H9 (cell line): ENCODE data around the gene MICALL2. TPM values are rescaled to one million over a fixed set of nuclear protein-coding genes. Genes with fewer than 3 reads are reported as not detected.

Experiments
- DNase-seq: peaks from one replicate; pipeline ENCODE4 v3.0.0-alpha.2; 2017
- H2AFZ ChIP-seq: one replicate; pipeline ENCODE4 v1.6.1; 2013; ENCODE audit warnings: mild to moderate bottlenecking, low read length, control low read depth, moderate library complexity
- H2AK5ac ChIP-seq: 2 replicates; pipeline ENCODE4 v1.6.1; 2013; ENCODE audit warnings: low read length, control low read depth, mixed read lengths; ENCODE audit not compliant: insufficient read length
- H2BK120ac ChIP-seq: one replicate; pipeline ENCODE4 v1.6.1; 2013; ENCODE audit warnings: low read depth, mild to moderate bottlenecking, low read length, control low read depth, inconsistent platforms; ENCODE audit not compliant: poor library complexity, severe bottlenecking
- H2BK12ac ChIP-seq: 2 replicates; pipeline ENCODE4 v1.6.1; 2013; ENCODE audit warnings: low read length, control low read depth, mixed read lengths, low read depth; ENCODE audit not compliant: insufficient read length
- H2BK15ac ChIP-seq: 2 replicates; pipeline ENCODE4 v1.6.1; 2013; ENCODE audit warnings: low read depth, low read length, control low read depth
- H2BK20ac ChIP-seq: one replicate; pipeline ENCODE4 v1.6.1; 2013; ENCODE audit warnings: low read depth, mild to moderate bottlenecking, low read length, control low read depth, inconsistent platforms; ENCODE audit not compliant: poor library complexity, severe bottlenecking
- H2BK5ac ChIP-seq: 2 replicates; pipeline ENCODE4 v1.6.1; 2013; ENCODE audit warnings: low read length, control low read depth, mixed read lengths; ENCODE audit not compliant: insufficient read length
- H3K14ac ChIP-seq: 2 replicates; pipeline ENCODE4 v1.6.1; 2013; ENCODE audit warnings: low read length, control low read depth; ENCODE audit not compliant: insufficient read depth
- H3K18ac ChIP-seq: 2 replicates; pipeline ENCODE4 v1.6.1; 2013; ENCODE audit warnings: low read depth, mild to moderate bottlenecking, mixed read lengths, low read length, control low read depth; ENCODE audit not compliant: insufficient read length
- H3K23ac ChIP-seq: 2 replicates; pipeline ENCODE4 v1.6.1; 2013; ENCODE audit warnings: low read length, control low read depth, mixed read lengths, low read depth; ENCODE audit not compliant: insufficient read length
- H3K23me2 ChIP-seq: 2 replicates; pipeline ENCODE4 v1.6.1; 2013; ENCODE audit warnings: low read depth, mild to moderate bottlenecking, mixed read lengths, low read length, control low read depth; ENCODE audit not compliant: insufficient read length, poor library complexity, severe bottlenecking
- H3K27ac ChIP-seq: 2 replicates; pipeline ENCODE4 v1.5.1; 2013; ENCODE audit warnings: low read length, control low read depth, mixed read lengths, low read depth; ENCODE audit not compliant: insufficient read length
- H3K27me3 ChIP-seq: 2 replicates; pipeline ENCODE4 v1.6.1; 2013; ENCODE audit warnings: low read length, control low read depth, inconsistent platforms; ENCODE audit not compliant: insufficient read depth
- H3K4ac ChIP-seq: 2 replicates; pipeline ENCODE4 v1.6.1; 2013; ENCODE audit warnings: low read depth, mild to moderate bottlenecking, control low read depth, inconsistent platforms, low read length, moderate library complexity
- H3K4me1 ChIP-seq: 2 replicates; pipeline ENCODE4 v1.6.1; 2013; ENCODE audit warnings: low read length, control low read depth, inconsistent platforms; ENCODE audit not compliant: insufficient read depth
- H3K4me2 ChIP-seq: 2 replicates; pipeline ENCODE4 v1.6.1; 2013; ENCODE audit warnings: low read length, control low read depth, mixed read lengths; ENCODE audit not compliant: insufficient read length, insufficient read depth
- H3K56ac ChIP-seq: 2 replicates; pipeline ENCODE4 v1.6.1; 2013; ENCODE audit warnings: low read depth, mild to moderate bottlenecking, mixed read lengths, low read length, control low read depth; ENCODE audit not compliant: insufficient read length
- H3K79me1 ChIP-seq: 2 replicates; pipeline ENCODE4 v1.6.1; 2013; ENCODE audit warnings: low read depth, mild to moderate bottlenecking, moderate library complexity, low read length, control low read depth, inconsistent platforms; ENCODE audit not compliant: insufficient read depth, poor library complexity, severe bottlenecking
- H3K79me2 ChIP-seq: 2 replicates; pipeline ENCODE4 v1.6.1; 2013; ENCODE audit warnings: low read length, control low read depth, inconsistent platforms; ENCODE audit not compliant: insufficient read depth
- H3K9ac ChIP-seq: 2 replicates; pipeline ENCODE4 v1.6.1; 2013; ENCODE audit warnings: low read length, control low read depth, mixed read lengths; ENCODE audit not compliant: insufficient read length; ENCODE audit errors: extremely low read depth
- H3K9me3 ChIP-seq: one replicate; pipeline ENCODE4 v1.6.1; 2013; ENCODE audit warnings: low read depth, low read length, inconsistent platforms; ENCODE audit not compliant: control insufficient read depth
- H3T11ph ChIP-seq: one replicate; pipeline ENCODE4 v1.6.1; 2013; ENCODE audit warnings: mild to moderate bottlenecking, low read length, control low read depth, inconsistent platforms
- H4K20me1 ChIP-seq: one replicate; pipeline ENCODE4 v1.6.1; 2013; ENCODE audit not compliant: control insufficient read depth, insufficient read length, insufficient read depth
- H4K5ac ChIP-seq: 2 replicates; pipeline ENCODE4 v1.6.1; 2013; ENCODE audit warnings: low read depth, mild to moderate bottlenecking, mixed read lengths, low read length, control low read depth; ENCODE audit not compliant: insufficient read length
- H4K8ac ChIP-seq: replicated peaks from 2 replicates; pipeline ENCODE4 v1.6.1; 2013; ENCODE audit warnings: low read length, control low read depth, mixed read lengths, low read depth; ENCODE audit not compliant: insufficient read length
- H4K91ac ChIP-seq: 2 replicates; pipeline ENCODE4 v1.6.1; 2013; ENCODE audit warnings: low read depth, mild to moderate bottlenecking, moderate library complexity, mixed read lengths, low read length, control low read depth; ENCODE audit not compliant: insufficient read length
- H3K27ac Mint-ChIP-seq, 3 experiments: 2 replicates in 2 of 3; 3 replicates in 1 of 3; pipeline ENCODE4 v1.8.0; 2020 to 2021; ENCODE audit warnings: mixed read lengths in 3 of 3, mild to moderate bottlenecking in 1 of 3, moderate library complexity in 1 of 3
- H3K27me3 Mint-ChIP-seq: 2 replicates; pipeline ENCODE4 v1.8.0; 2021; ENCODE audit warnings: low read depth, mild to moderate bottlenecking, moderate library complexity, mixed read lengths
- H3K36me3 Mint-ChIP-seq, 3 experiments: 2 replicates in 2 of 3; 3 replicates in 1 of 3; pipeline ENCODE4 v1.8.0; 2020 to 2021; ENCODE audit warnings: low read depth in 3 of 3, mixed read lengths in 3 of 3; ENCODE audit not compliant: insufficient read depth in 1 of 3
- H3K4me1 Mint-ChIP-seq, 2 experiments: 2 replicates each; pipeline ENCODE4 v1.8.0; 2020; ENCODE audit warnings: mixed read lengths in 2 of 2
- H3K4me3 Mint-ChIP-seq, 2 experiments: 2 replicates in 1 of 2; 3 replicates in 1 of 2; pipeline ENCODE4 v1.8.0; 2020 to 2021; ENCODE audit warnings: mild to moderate bottlenecking in 2 of 2, mixed read lengths in 2 of 2, moderate library complexity in 1 of 2
- H3K9me3 Mint-ChIP-seq, 2 experiments: 2 replicates in 1 of 2; 3 replicates in 1 of 2; pipeline ENCODE4 v1.8.0; 2020; ENCODE audit warnings: mild to moderate bottlenecking in 2 of 2, mixed read lengths in 2 of 2, moderate library complexity in 1 of 2
- WGBS: extraction: QIAGEN DNeasy Blood & Tissue Kit; methylation state at CpG from one replicate; pipeline ENCODE4 v1.1.7; 2013; ENCODE audit warnings: missing lambda C conversion rate, low lambda C conversion rate, mixed read lengths; ENCODE audit not compliant: insufficient read length; ENCODE audit errors: extremely low coverage; 5-methylcytosine and 5-hydroxymethylcytosine counted together
- total RNA-seq: library from RNA; stranded (reverse); gene quantifications from 2 replicates; pipeline ENCODE4 v1.2.1, GENCODE V29; 2021
- TF ChIP-seq, protein P1 (sequence below): fragments of 200-600 bp; sonication (generic); conservative IDR thresholded peaks from 3 replicates; pipeline ENCODE4 v1.8.0; 2021; ENCODE audit warnings: antibody characterized with exemption, mild to moderate bottlenecking

Gene MICALL2
- total RNA-seq, 1 experiment from 2014 or later, result 7.1 TPM

DNA sequence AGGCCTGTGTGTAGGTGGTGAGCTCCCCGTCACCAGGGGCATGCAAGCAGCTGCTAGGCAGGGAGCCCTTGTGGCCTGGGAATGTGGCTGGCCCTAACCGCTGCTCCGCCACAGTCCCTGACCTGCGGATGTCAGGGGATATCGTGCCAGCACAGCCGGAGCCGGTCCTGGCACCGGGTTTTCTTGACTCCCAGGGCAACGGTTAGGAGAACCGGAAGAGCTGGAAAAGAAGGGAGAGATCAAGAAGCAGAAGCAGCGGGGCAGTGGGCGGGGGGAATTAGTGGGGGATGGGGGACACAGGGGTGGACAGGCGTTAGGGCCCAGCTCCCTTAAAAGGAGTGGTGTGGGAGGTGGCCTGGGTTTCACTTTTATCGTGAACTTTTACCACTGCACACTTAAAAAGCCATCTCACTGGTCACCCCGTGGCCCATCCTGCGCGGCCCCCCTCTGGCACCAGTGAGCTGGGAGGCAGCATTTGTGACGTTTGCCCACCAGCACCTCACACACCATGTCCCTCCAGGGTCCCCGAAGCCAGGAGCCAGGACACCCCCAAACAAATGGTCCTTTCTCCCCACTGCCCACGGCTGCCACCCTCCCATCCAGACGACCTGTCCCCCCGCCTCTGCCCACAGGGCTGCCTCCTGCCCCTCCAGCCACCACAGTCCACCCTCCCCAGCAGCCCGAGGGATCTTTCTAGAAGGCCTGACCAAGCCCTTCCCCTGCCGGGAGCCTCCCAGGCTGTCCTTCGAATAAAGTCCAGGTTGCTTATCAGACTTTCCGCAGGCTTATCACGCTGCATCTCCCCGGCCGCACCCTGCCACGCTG lies 1.8 kb upstream of the MICALL2 start:
- H3K4ac ChIP-seq, result no peak overlapping the region
- no peaks in the 10 kb centered on the region for H3K9me3 ChIP-seq
- H3K9ac ChIP-seq, result no peak overlapping the region
- H3K79me1 ChIP-seq, result no peaks in the 10 kb centered on the region
- Mint-ChIP-seq H3K4me1 (peaks cover 12 to 30% of the 10 kb centered on the region in 2 experiments), H3K27me3 (peaks cover 5% of the 10 kb centered on the region), H3K27ac (peak overlapping the region in 2 of 3 experiments; percentile 18 to 28; a peak in 1 of 7 replicates), H3K4me3 (no peak overlapping the region; a peak in 1 of 5 replicates), H3K36me3 (no peaks in the 10 kb centered on the region), H3K9me3 (no peaks in the 10 kb centered on the region)
- H3K14ac ChIP-seq, result peak overlapping the region; percentile 11; the same call in 1 of the 2 replicates
- DNase-seq, result no peak
- H3K23me2 ChIP-seq, result peaks cover 8% of the 10 kb centered on the region
- no peak overlapping the region for H3K56ac ChIP-seq
- H3K4me2 ChIP-seq, result no peak overlapping the region
- no peak overlapping the region for H3K27ac ChIP-seq
- WGBS, result no CpG with 5 or more reads among the region's 30 CpGs
- no peak overlapping the region for H2BK15ac ChIP-seq
- H4K20me1 ChIP-seq, result no peaks in the 10 kb centered on the region
- no peak overlapping the region for H3T11ph ChIP-seq
- H4K8ac ChIP-seq, result no peak overlapping the region
- H2BK12ac ChIP-seq, result no peak overlapping the region
- H4K91ac ChIP-seq, result no peak overlapping the region
- H3K4me1 ChIP-seq, result no peaks in the 10 kb centered on the region; the same call in 1 of the 2 replicates
- H2BK20ac ChIP-seq, result no peak overlapping the region
- H2AK5ac ChIP-seq, result no peak overlapping the region
- peak overlapping the region; percentile 15 for H3K18ac ChIP-seq
- no peak overlapping the region for H2BK120ac ChIP-seq
- no peak overlapping the region for H3K23ac ChIP-seq
- H2AFZ ChIP-seq, result no peak overlapping the region
- H3K27me3 ChIP-seq, result no peaks in the 10 kb centered on the region
- H2BK5ac ChIP-seq, result no peak overlapping the region
- H3K79me2 ChIP-seq, result no peaks in the 10 kb centered on the region
- TF ChIP-seq, protein P1, sequence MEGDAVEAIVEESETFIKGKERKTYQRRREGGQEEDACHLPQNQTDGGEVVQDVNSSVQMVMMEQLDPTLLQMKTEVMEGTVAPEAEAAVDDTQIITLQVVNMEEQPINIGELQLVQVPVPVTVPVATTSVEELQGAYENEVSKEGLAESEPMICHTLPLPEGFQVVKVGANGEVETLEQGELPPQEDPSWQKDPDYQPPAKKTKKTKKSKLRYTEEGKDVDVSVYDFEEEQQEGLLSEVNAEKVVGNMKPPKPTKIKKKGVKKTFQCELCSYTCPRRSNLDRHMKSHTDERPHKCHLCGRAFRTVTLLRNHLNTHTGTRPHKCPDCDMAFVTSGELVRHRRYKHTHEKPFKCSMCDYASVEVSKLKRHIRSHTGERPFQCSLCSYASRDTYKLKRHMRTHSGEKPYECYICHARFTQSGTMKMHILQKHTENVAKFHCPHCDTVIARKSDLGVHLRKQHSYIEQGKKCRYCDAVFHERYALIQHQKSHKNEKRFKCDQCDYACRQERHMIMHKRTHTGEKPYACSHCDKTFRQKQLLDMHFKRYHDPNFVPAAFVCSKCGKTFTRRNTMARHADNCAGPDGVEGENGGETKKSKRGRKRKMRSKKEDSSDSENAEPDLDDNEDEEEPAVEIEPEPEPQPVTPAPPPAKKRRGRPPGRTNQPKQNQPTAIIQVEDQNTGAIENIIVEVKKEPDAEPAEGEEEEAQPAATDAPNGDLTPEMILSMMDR, result no peak
- H4K5ac ChIP-seq, result no peak overlapping the region
